ENCODE data around the gene SLC35F6. TPM values are rescaled to one million over a fixed set of nuclear protein-coding genes. Genes with fewer than 3 reads are reported as not detected.

SLC35F6 gene
- polyA plus RNA-seq, 1 donor (not counting 4 experiments of a cell fraction or from before 2014, with no cell fraction given): 25.7 TPM

DNA sequence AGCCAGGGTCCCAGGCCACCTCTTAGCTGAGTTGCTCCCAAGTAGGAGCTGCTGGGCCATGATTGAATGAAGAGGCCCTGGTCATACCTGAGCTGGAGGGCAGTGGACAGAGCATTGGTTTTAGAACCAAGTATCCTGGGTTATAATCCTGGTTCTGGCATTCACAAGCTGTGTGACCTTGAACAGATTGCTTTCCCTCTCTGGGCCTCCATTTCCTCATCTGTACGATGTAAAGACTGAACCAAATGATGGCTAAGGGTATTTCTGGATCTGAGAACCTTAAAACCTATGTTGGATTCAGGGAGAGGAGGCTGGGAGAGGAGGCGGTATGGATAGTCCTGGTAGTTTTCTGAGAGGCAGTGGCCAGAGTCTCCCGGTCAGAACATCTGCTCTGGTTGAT is 40.6 kb upstream of the SLC35F6 start:
- Histone ChIP-seq H2AFZ (ENCODE audit: control insufficient read depth, low read length) (no peak overlapping the region), H3K9ac (ENCODE audit: control insufficient read depth, extremely low read depth, insufficient read depth, low read length) (no peak overlapping the region), H3K27me3 (ENCODE audit: control insufficient read depth, extremely low read depth, insufficient read depth, low read length) (peaks cover 6% of the 10 kb centered on the region), H3K27ac (ENCODE audit: control insufficient read depth, insufficient read depth, low read length) (no peak overlapping the region), H3K4me3 (ENCODE audit: control insufficient read depth in 2 of 3, extremely low read depth in 1 of 3, insufficient read depth in 2 of 3, low read depth in 1 of 3, low read length in 3 of 3) (no peak overlapping the region), H4K20me1 (ENCODE audit: control insufficient read depth, extremely low read depth, insufficient read depth, low read length) (no peaks in the 10 kb centered on the region), H3K9me1 (ENCODE audit: control insufficient read depth, extremely low read depth, insufficient read depth, low read length) (no peaks in the 10 kb centered on the region), H3K36me3 (ENCODE audit: control insufficient read depth in 2 of 2, extremely low read depth in 1 of 2, insufficient read depth in 2 of 2, low read length in 2 of 2) (no peaks in the 10 kb centered on the region), H3K4me1 (ENCODE audit: control insufficient read depth, extremely low read depth, insufficient read depth, low read length) (no peaks in the 10 kb centered on the region), H3K4me2 (ENCODE audit: control insufficient read depth, extremely low read depth, insufficient read depth, low read depth, low read length) (no peak overlapping the region), H3K79me2 (ENCODE audit: control insufficient read depth, insufficient read depth, low read length) (no peaks in the 10 kb centered on the region), H3K9me3 (ENCODE audit: control insufficient read depth, low read depth, low read length) (no peaks in the 10 kb centered on the region)
- TF ChIP-seq, protein P1, sequence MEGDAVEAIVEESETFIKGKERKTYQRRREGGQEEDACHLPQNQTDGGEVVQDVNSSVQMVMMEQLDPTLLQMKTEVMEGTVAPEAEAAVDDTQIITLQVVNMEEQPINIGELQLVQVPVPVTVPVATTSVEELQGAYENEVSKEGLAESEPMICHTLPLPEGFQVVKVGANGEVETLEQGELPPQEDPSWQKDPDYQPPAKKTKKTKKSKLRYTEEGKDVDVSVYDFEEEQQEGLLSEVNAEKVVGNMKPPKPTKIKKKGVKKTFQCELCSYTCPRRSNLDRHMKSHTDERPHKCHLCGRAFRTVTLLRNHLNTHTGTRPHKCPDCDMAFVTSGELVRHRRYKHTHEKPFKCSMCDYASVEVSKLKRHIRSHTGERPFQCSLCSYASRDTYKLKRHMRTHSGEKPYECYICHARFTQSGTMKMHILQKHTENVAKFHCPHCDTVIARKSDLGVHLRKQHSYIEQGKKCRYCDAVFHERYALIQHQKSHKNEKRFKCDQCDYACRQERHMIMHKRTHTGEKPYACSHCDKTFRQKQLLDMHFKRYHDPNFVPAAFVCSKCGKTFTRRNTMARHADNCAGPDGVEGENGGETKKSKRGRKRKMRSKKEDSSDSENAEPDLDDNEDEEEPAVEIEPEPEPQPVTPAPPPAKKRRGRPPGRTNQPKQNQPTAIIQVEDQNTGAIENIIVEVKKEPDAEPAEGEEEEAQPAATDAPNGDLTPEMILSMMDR (optimal IDR thresholded peaks at IDR 0.05 in 1 of 3, IDR thresholded peaks at IDR 0.05 in 1 of 3, conservative IDR thresholded peaks at IDR 0.05 in 1 of 3; ENCODE audit: extremely low read depth in 1 of 3, insufficient read depth in 2 of 3, low read length in 3 of 3): no peak
- no peak for TF ChIP-seq EZH2 (IDR thresholded peaks at IDR 0.05; ENCODE audit: low read length)
- DNase-seq (ENCODE audit: low read depth, low spot score) (no peak), FAIRE-seq (no peak)
- dilution Hi-C loops (cut with MboI; ENCODE audit: extremely low pct_ligation_motif_present, low sequenced_read_pairs): no loop called here

DNA sequence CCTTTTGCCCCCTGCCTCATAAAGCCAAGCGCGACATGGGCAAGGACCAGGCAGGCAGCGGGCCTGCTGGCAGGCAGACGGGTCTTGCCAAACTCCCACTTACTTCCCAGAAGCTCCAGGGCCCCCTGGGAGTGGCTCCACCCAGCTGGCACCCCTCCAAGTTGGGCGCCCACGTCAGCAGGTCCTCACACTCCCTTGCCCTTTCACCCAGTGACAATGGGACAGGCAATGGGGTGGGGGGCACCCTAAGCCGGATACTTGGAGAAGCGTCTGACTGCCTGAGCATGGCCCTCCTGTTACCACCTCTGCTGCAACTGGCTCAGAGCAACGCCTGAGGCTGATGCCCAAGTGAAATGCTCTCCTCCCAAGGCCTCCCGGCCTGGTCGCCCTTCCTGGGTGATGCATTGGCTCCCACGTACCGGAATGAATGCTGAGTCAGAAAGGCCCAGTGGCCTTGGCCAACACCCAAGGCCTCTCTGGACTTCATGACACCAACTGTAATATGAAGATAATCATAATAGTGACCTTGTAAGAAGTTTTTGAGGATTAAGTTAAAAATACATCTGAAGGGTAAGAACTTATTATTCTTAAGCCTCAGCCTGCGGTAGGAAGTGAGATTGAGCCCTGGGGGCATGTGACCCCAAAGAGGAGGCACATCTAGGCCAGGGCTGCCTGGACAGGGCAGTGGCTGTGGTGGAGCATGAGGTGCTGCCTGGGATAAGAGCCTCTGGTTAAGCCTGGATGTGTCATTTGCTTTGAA is 39.9 kb upstream of the SLC35F6 start:
- Histone ChIP-seq H3K4me1 (ENCODE audit: control insufficient read depth, extremely low read depth, insufficient read depth, low read length) (no peaks in the 10 kb centered on the region), H3K9ac (ENCODE audit: control insufficient read depth, extremely low read depth, insufficient read depth, low read length) (no peak overlapping the region), H3K27me3 (ENCODE audit: control insufficient read depth, extremely low read depth, insufficient read depth, low read length) (peaks cover 6% of the 10 kb centered on the region), H4K20me1 (ENCODE audit: control insufficient read depth, extremely low read depth, insufficient read depth, low read length) (no peaks in the 10 kb centered on the region), H2AFZ (ENCODE audit: control insufficient read depth, low read length) (no peak overlapping the region), H3K4me2 (ENCODE audit: control insufficient read depth, extremely low read depth, insufficient read depth, low read depth, low read length) (no peak overlapping the region), H3K4me3 (ENCODE audit: control insufficient read depth in 2 of 3, extremely low read depth in 1 of 3, insufficient read depth in 2 of 3, low read depth in 1 of 3, low read length in 3 of 3) (no peak overlapping the region), H3K36me3 (ENCODE audit: control insufficient read depth in 2 of 2, extremely low read depth in 1 of 2, insufficient read depth in 2 of 2, low read length in 2 of 2) (no peaks in the 10 kb centered on the region), H3K79me2 (ENCODE audit: control insufficient read depth, insufficient read depth, low read length) (no peaks in the 10 kb centered on the region), H3K9me1 (ENCODE audit: control insufficient read depth, extremely low read depth, insufficient read depth, low read length) (no peaks in the 10 kb centered on the region), H3K27ac (ENCODE audit: control insufficient read depth, insufficient read depth, low read length) (no peak overlapping the region), H3K9me3 (ENCODE audit: control insufficient read depth, low read depth, low read length) (no peaks in the 10 kb centered on the region)
- DNase-seq (ENCODE audit: low read depth, low spot score) (no peak), FAIRE-seq (no peak)
- TF ChIP-seq, protein P1 (optimal IDR thresholded peaks at IDR 0.05 in 1 of 3, IDR thresholded peaks at IDR 0.05 in 1 of 3, conservative IDR thresholded peaks at IDR 0.05 in 1 of 3; ENCODE audit: extremely low read depth in 1 of 3, insufficient read depth in 2 of 3, low read length in 3 of 3): no peak
- no peak for TF ChIP-seq EZH2 (IDR thresholded peaks at IDR 0.05; ENCODE audit: low read length)
- dilution Hi-C loops (cut with MboI; ENCODE audit: extremely low pct_ligation_motif_present, low sequenced_read_pairs): no loop called here

All from keratinocyte (primary cell).